ENCODE measurements around the gene RELT.

GRCh38 chr11:73399636-73400035 lies 23.4 kb downstream of the RELT start:
- TF ChIP-seq CTCF (IDR thresholded peaks at IDR 0.05; ENCODE audit: low read length) = no peak
- TF ChIP-seq EZH2phosphoT487 (IDR thresholded peaks at IDR 0.05; ENCODE audit: low read length) = no peak

Measured in MM.1S (cell line).